ENCODE data around the gene KRT13.
"Not testable (repeated sequence)": the region's sequence is repeated elsewhere in the genome, so short reads cannot be mapped to it uniquely, and the experiment has no call there.

KRT13 gene

DNA sequence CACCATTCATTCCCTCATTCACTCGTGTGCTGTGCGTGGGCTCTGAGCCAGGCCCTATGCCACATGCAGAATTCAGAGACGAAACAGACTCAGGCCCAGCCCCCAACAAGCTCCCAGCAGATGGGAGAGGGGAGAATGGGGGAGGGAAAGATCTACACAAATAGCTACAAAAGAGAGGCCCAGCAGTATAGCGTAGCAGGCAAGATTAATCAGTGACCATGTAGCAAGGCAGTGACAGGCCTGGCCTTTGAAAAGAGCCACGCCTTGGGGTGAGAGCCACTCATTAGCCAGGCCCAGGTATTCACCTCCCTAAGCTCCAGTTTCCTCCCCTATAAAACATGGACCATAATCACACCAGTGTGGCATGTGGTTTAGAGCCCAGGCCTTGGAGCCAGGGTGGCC, 39.1 kb upstream of the KRT13 start:
- no peak overlapping the region for H3K4me3 ChIP-seq (replicated peaks; ENCODE audit: low read depth, low read length)
- TF ChIP-seq, protein P1, sequence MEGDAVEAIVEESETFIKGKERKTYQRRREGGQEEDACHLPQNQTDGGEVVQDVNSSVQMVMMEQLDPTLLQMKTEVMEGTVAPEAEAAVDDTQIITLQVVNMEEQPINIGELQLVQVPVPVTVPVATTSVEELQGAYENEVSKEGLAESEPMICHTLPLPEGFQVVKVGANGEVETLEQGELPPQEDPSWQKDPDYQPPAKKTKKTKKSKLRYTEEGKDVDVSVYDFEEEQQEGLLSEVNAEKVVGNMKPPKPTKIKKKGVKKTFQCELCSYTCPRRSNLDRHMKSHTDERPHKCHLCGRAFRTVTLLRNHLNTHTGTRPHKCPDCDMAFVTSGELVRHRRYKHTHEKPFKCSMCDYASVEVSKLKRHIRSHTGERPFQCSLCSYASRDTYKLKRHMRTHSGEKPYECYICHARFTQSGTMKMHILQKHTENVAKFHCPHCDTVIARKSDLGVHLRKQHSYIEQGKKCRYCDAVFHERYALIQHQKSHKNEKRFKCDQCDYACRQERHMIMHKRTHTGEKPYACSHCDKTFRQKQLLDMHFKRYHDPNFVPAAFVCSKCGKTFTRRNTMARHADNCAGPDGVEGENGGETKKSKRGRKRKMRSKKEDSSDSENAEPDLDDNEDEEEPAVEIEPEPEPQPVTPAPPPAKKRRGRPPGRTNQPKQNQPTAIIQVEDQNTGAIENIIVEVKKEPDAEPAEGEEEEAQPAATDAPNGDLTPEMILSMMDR (IDR thresholded peaks at IDR 0.05; ENCODE audit: low read depth, low read length, missing control alignments), result no peak
- no peak for DNase-seq (ENCODE audit: extremely low read depth, low read depth)

DNA sequence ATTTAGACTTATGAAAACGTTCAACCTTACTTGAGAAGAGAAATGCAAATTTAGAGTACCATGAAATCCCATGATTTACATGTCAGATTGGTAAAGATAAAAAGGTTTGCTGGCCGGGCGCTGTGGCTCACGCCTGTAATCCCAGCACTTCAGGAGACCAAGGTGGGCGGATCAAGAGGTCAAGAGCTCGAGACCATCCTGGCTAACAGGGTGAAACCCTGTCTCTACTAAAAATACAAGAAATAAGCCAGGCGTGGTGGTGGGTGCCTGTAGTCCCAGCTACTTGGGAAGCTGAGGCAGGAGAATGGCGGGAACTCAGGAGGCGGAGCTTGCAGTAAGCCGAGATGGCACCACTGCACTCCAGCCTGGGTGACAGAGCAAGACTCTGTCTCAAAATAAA, 37.4 kb upstream of the KRT13 start:
- not testable (repeated sequence) for DNase-seq (ENCODE audit: extremely low read depth, low read depth); H3K4me3 ChIP-seq (replicated peaks; ENCODE audit: low read depth, low read length)

DNA sequence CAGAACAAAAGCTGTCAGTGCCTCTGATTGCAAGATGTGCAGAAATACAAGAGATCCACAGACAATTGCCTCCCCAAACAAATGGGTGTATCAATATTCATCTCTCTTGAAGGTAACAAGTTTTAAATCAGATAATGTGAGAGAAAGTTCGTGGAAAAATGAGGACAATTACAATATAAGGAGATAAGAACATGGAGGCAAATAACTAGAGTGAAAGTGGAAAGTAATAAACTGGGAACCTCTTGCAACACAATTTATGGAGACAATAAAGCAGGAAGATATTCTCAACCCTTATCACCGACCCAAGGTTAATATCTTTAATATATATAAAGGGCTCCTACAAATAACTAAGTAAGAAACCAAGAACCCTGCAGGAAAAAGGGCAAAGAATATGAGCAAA, 36.9 kb upstream of the KRT13 start:
- H3K4me3 ChIP-seq (replicated peaks; ENCODE audit: low read depth, low read length), result no peak overlapping the region
- TF ChIP-seq, protein P1 (IDR thresholded peaks at IDR 0.05; ENCODE audit: low read depth, low read length, missing control alignments), result no peak
- DNase-seq (ENCODE audit: extremely low read depth, low read depth), result no peak

DNA sequence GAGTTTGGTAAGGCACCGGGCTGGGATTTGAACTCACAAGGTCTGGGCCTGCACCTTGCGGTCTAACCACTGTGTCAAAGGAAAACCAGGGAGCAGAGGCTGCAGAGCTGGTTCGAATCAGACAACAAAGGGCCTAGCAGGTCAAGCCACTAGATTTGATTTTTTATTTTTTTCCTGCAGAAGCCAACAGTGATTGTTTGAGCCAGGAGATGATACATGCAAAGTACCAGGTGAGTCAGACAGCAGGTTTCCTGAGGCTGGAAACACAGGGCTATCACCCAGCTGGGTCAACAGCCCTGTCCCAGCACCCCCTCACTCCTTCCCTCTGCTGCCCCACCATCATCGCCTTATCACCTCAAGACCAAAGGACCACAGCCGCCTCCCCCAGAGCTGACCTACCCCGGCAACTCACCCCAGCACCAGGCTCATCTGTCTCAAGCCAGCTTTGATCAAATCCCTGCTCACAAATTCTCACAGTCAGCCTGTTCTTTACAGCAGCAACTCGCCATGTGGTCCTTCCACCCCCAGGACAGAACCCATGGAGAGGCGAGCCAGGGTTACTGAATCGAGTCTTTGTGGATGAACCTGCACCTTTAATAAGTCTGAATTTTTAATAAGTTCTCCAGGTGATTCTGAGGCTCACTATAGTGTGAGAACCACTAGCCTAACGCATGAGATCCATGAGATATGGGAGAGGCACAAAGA, 35.7 kb upstream of the KRT13 start:
- TF ChIP-seq, protein P1 (IDR thresholded peaks at IDR 0.05; ENCODE audit: low read depth, low read length, missing control alignments), result no peak
- DNase-seq (ENCODE audit: extremely low read depth, low read depth), result no peak
- H3K4me3 ChIP-seq (replicated peaks; ENCODE audit: low read depth, low read length), result no peak overlapping the region

DNA sequence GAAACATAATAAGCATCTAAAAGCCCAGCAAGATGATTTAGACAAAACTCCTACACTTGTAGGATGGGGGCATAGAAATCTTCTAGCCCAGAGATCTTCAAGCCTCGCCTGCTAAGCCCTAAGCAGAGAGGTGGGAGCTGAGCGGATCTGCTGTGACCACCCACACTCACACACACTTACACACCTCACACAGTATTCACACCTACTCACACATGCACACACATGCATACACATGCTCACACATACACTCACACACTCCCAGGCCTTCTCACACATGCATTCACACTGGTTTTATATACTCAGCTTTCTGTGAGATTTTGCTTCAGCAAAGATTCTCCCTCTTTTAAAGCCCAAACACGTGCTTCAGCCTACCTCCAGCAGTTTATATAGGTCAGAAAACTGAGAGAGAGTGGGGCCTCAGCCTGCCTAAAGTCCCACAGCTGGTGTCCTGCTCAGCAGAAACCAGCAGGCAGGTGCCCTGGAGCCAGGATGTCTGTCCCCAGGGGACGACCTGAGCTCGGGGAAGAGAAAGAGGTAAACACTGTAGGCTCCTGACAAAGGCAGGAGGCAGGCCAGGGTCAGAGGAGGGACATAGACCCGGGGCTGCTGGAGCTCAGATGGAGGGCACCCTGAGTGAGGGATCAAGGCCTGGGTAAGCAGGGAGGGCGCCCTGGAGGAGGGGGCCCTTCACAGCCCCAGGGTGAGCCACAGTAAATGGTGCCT, 34.7 kb upstream of the KRT13 start:
- TF ChIP-seq, protein P1 (IDR thresholded peaks at IDR 0.05; ENCODE audit: low read depth, low read length, missing control alignments), result no peak
- H3K4me3 ChIP-seq (replicated peaks; ENCODE audit: low read depth, low read length), result no peak overlapping the region
- DNase-seq (ENCODE audit: extremely low read depth, low read depth), result no peak

DNA sequence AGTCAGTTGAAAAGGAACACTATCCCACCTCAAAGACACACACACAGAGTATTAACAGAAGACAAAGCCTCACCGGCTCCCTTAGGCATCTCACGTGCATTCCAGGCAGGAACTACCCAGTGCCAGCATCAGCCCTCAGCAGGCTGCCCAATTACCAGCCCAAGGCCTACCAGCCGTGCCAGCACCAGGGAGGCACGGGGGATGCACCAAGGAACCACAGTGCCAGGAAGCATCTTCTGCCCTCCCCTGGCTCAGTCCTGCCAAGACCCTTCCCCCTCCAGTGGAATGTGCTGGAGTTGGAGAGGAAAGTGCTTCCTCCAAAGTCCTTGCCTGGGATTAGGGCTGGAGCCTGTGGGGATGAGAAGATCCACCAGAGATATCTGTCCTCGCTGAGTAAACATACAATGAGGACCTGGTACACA, 33.7 kb upstream of the KRT13 start:
- TF ChIP-seq, protein P1 (IDR thresholded peaks at IDR 0.05; ENCODE audit: low read depth, low read length, missing control alignments), result no peak
- H3K4me3 ChIP-seq (replicated peaks; ENCODE audit: low read depth, low read length), result no peak overlapping the region
- no peak for DNase-seq (ENCODE audit: extremely low read depth, low read depth)

DNA sequence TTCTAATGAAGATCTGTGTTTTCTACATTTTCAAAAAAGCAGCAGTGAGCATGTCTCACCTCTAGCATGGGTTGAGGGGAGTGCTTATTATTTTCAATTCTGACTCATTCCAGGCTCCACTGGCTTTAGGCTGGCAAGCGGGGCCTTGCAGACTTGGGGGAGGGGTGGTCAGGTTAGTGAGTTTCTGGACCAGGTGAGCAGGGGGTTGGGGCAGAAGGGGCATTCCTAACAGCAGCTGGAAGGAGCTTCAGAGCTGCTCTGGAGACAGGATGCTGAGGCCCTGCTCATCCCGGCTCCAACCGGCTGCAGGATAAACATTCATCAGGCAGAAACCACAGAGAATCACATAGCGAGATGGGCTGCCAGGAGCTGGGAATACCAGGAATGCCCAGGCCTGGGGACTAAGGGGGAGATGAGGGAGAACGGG, 33.2 kb upstream of the KRT13 start:
- TF ChIP-seq, protein P1 (IDR thresholded peaks at IDR 0.05; ENCODE audit: low read depth, low read length, missing control alignments), result no peak
- no peak overlapping the region for H3K4me3 ChIP-seq (replicated peaks; ENCODE audit: low read depth, low read length)
- DNase-seq (ENCODE audit: extremely low read depth, low read depth), result no peak

All from HFF-Myc (cell line).